ENCODE data around the gene RUNX3. TPM values are rescaled to one million over a fixed set of nuclear protein-coding genes. Genes with fewer than 3 reads are reported as not detected.

Gene RUNX3
- polyA plus RNA-seq, 1 of the 3 experiments (the other 2 are of a cell fraction), result not detected

- H3K9me3 ChIP-seq, result no peaks in the 10 kb centered on the region
- no peaks in the 10 kb centered on the region for H3K36me3 ChIP-seq (replicated peaks in 1 of 2; ENCODE audit: control insufficient read depth in 1 of 2, insufficient read depth in 2 of 2, low read length in 1 of 2)
- ChIA-PET POLR2A (no interaction called here), CTCF (interaction anchor here (0.8 kb wide), 1 partner anchor 344 kb away, joined by 4 read pairs; no protein-coding TSS in a partner anchor)
- no peaks in the 10 kb centered on the region for H3K27me3 ChIP-seq (ENCODE audit: insufficient read depth)
- TF ChIP-seq USF2 (IDR thresholded peaks at IDR 0.05; ENCODE audit: borderline replicate concordance, low read depth, low read length) (no peak), MEF2A (IDR thresholded peaks at IDR 0.05; ENCODE audit: borderline replicate concordance, low read depth) (no peak), FOXM1 (IDR thresholded peaks at IDR 0.05; ENCODE audit: low read depth) (no peak), TAF1 (IDR thresholded peaks at IDR 0.05; ENCODE audit: borderline replicate concordance, low read depth, low read length) (no peak), ELF1 (IDR thresholded peaks at IDR 0.05) (no peak)
- no peak overlapping the region for H3K27ac ChIP-seq (ENCODE audit: low read depth in 2 of 2, low read length in 1 of 2)
- no peaks in the 10 kb centered on the region for H3K4me1 ChIP-seq (ENCODE audit: control insufficient read depth in 1 of 2, insufficient read depth in 2 of 2, low read depth in 1 of 2, low read length in 1 of 2)
- no peak overlapping the region for H3K9ac ChIP-seq
- H4K20me1 ChIP-seq (ENCODE audit: insufficient read depth), result no peaks in the 10 kb centered on the region
- 78% methylated on average over 10 of the region's 15 CpGs for WGBS (ENCODE audit: low lambda C conversion rate)
- H3K4me3 ChIP-seq (ENCODE audit: low read depth in 2 of 2, low read length in 1 of 2), result no peak overlapping the region
- no peak overlapping the region for H2AFZ ChIP-seq (ENCODE audit: low read depth)
- DNase-seq, result no peak
- no peaks in the 10 kb centered on the region for H3K79me2 ChIP-seq (ENCODE audit: insufficient read depth)
- no peaks in the 10 kb centered on the region for H3F3A ChIP-seq (replicated peaks; ENCODE audit: insufficient read depth)
- H3K9me2 ChIP-seq, result no peaks in the 10 kb centered on the region
- H3K4me2 ChIP-seq, result no peak overlapping the region
Observed at GRCh38 chr1:24860841-24861240, 69.2 kb downstream of the RUNX3 start.

DNA sequence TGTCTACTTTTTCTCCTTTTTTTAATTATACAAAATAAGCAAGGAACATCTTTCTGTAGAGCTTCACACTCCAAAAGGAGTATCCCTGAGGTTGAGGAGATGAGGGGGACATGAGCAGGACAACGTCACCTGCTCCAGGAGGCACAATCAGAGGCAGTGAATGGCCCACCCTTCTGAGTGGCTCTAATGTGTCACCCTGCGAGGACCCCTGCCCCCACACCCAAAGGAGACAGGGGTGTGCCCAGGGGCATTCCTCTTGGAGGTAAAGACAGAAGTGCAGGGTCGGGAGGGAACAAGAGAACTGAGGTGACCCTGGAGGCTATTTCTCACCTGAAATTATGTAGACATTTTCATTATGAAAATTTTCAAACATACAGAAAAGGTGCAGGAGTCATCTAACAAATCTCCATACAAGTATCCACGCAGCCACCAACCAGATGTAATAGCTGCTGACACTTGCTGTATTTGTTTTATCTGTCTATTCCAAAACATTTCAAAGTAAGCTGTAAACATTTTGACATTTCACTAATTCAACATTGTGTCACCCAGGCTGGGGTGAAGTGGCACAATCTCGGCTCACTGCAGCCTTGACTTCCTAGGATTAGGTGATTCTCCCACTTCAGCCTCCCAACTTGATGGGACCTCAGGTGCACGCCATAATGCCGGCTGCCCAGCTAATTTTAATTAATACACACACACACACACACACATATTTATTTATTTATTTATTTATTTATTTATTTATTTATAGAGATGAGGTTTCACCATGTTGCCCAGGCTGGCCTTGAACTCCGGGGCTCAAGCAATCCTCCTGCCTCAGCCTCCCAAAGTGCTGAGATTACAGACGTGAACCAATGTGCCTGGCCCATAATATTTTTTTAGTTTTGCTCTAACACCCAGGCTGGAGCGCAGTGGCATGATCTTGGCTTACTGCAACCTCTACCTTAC is 70.7 kb downstream of the RUNX3 start:
- Histone ChIP-seq H3K36me3 (replicated peaks in 1 of 2; ENCODE audit: control insufficient read depth in 1 of 2, insufficient read depth in 2 of 2, low read length in 1 of 2) (no peaks in the 10 kb centered on the region), H3K27ac (ENCODE audit: low read depth in 2 of 2, low read length in 1 of 2) (no peak overlapping the region), H3K27me3 (ENCODE audit: insufficient read depth) (no peaks in the 10 kb centered on the region), H4K20me1 (ENCODE audit: insufficient read depth) (no peaks in the 10 kb centered on the region), H3F3A (replicated peaks; ENCODE audit: insufficient read depth) (no peaks in the 10 kb centered on the region), H3K9me2 (no peaks in the 10 kb centered on the region), H3K79me2 (ENCODE audit: insufficient read depth) (no peaks in the 10 kb centered on the region), H3K4me3 (ENCODE audit: low read depth in 2 of 2, low read length in 1 of 2) (no peak overlapping the region), H3K9ac (no peak overlapping the region), H3K4me2 (no peak overlapping the region), H3K9me3 (no peaks in the 10 kb centered on the region), H2AFZ (ENCODE audit: low read depth) (no peak overlapping the region), H3K4me1 (ENCODE audit: control insufficient read depth in 1 of 2, insufficient read depth in 2 of 2, low read depth in 1 of 2, low read length in 1 of 2) (no peaks in the 10 kb centered on the region)
- DNase-seq, result no peak
- 70% methylated on average over 10 of the region's 10 CpGs for WGBS (ENCODE audit: low lambda C conversion rate)
- CTCF ChIA-PET, result interaction anchor here (1.0 to 1.4 kb wide), 3 partner anchors 12 to 345 kb away, joined by 3 to 5 read pairs (median 4); no protein-coding TSS in a partner anchor
- TF ChIP-seq RFX5 (IDR thresholded peaks at IDR 0.05; ENCODE audit: low read length) (no peak), FOSL2 (IDR thresholded peaks at IDR 0.05; ENCODE audit: borderline replicate concordance, low read depth) (no peak), SMC3 (IDR thresholded peaks at IDR 0.05; ENCODE audit: low read depth, low read length) (no peak), FOXJ3 (CRISPR knock-in tag; IDR thresholded peaks at IDR 0.05) (no peak), NRF1 (IDR thresholded peaks at IDR 0.05; ENCODE audit: low read depth, low read length) (no peak), TCF12 (IDR thresholded peaks at IDR 0.05) (no peak), YY1 (IDR thresholded peaks at IDR 0.05; ENCODE audit: low read depth) (no peak), SIN3A (IDR thresholded peaks at IDR 0.05; ENCODE audit: borderline replicate concordance, low read depth, low read length) (no peak), GABPA (IDR thresholded peaks at IDR 0.05; ENCODE audit: low read depth) (no peak), EP300 (IDR thresholded peaks at IDR 0.05; ENCODE audit: borderline replicate concordance in 1 of 2, low read depth in 1 of 2, low read length in 1 of 2) (no peak), NFIC (IDR thresholded peaks at IDR 0.05; ENCODE audit: borderline replicate concordance) (no peak), POLR2AphosphoS5 (IDR thresholded peaks at IDR 0.05; ENCODE audit: low read depth, low read length) (no peak), FOXM1 (IDR thresholded peaks at IDR 0.05; ENCODE audit: low read depth) (no peak), MEF2A (IDR thresholded peaks at IDR 0.05; ENCODE audit: borderline replicate concordance, low read depth) (no peak), TEAD4 (IDR thresholded peaks at IDR 0.05; ENCODE audit: borderline replicate concordance, insufficient read depth) (no peak)
- TF ChIP-seq, protein P1, sequence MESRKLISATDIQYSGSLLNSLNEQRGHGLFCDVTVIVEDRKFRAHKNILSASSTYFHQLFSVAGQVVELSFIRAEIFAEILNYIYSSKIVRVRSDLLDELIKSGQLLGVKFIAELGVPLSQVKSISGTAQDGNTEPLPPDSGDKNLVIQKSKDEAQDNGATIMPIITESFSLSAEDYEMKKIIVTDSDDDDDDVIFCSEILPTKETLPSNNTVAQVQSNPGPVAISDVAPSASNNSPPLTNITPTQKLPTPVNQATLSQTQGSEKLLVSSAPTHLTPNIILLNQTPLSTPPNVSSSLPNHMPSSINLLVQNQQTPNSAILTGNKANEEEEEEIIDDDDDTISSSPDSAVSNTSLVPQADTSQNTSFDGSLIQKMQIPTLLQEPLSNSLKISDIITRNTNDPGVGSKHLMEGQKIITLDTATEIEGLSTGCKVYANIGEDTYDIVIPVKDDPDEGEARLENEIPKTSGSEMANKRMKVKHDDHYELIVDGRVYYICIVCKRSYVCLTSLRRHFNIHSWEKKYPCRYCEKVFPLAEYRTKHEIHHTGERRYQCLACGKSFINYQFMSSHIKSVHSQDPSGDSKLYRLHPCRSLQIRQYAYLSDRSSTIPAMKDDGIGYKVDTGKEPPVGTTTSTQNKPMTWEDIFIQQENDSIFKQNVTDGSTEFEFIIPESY (IDR thresholded peaks at IDR 0.05; ENCODE audit: borderline replicate concordance, low read depth), result no peak
- TF ChIP-seq, protein P2, sequence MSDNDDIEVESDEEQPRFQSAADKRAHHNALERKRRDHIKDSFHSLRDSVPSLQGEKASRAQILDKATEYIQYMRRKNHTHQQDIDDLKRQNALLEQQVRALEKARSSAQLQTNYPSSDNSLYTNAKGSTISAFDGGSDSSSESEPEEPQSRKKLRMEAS (IDR thresholded peaks at IDR 0.05; ENCODE audit: low read depth), result no peak
- TF ChIP-seq, protein P3, sequence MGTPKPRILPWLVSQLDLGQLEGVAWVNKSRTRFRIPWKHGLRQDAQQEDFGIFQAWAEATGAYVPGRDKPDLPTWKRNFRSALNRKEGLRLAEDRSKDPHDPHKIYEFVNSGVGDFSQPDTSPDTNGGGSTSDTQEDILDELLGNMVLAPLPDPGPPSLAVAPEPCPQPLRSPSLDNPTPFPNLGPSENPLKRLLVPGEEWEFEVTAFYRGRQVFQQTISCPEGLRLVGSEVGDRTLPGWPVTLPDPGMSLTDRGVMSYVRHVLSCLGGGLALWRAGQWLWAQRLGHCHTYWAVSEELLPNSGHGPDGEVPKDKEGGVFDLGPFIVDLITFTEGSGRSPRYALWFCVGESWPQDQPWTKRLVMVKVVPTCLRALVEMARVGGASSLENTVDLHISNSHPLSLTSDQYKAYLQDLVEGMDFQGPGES (IDR thresholded peaks at IDR 0.05; ENCODE audit: low read depth, low read length), result no peak
- TF ChIP-seq, protein P4, sequence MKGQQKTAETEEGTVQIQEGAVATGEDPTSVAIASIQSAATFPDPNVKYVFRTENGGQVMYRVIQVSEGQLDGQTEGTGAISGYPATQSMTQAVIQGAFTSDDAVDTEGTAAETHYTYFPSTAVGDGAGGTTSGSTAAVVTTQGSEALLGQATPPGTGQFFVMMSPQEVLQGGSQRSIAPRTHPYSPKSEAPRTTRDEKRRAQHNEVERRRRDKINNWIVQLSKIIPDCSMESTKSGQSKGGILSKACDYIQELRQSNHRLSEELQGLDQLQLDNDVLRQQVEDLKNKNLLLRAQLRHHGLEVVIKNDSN (IDR thresholded peaks at IDR 0.05; ENCODE audit: borderline replicate concordance, low read depth), result no peak
- POLR2A ChIA-PET, result no interaction called here
